ENCODE measurements around the gene XPR1.
"Not testable (repeated sequence)": the region's sequence is repeated elsewhere in the genome, so short reads cannot be mapped to it uniquely, and the experiment has no call there.

Gene XPR1

DNA sequence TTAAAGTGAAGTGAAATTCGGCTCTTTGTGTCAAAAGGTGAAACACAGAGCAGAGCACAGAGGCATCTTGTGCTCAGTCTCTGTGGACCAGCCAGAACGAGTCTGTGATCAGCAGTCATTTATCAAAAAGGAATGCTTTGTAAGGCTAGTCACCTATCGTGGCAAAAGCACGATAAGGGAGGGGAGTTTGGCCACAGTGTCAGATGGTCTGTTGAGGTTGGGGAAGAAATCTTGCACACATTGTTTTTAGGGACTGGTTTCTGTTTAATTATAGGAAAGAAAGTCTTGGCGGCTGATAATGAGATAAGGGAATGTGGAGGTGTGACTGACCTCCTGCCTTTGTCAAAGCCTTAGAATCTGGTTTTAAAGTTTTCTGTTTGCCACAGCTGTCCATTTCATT is 222.6 kb downstream of the XPR1 start:
- TF ChIP-seq CTCF (IDR thresholded peaks at IDR 0.05; ENCODE audit: borderline replicate concordance, control extremely low read depth, extremely low read depth, insufficient read depth, missing control alignments): no peak
- no peak for DNase-seq (ENCODE audit: low spot score)
- in situ Hi-C loops (cut with MboI; ENCODE audit: low sequenced_read_pairs, unreplicated experiment): loop anchor here (10.0 kb wide), 1 partner anchor 320 kb away; no protein-coding TSS in a partner anchor

DNA sequence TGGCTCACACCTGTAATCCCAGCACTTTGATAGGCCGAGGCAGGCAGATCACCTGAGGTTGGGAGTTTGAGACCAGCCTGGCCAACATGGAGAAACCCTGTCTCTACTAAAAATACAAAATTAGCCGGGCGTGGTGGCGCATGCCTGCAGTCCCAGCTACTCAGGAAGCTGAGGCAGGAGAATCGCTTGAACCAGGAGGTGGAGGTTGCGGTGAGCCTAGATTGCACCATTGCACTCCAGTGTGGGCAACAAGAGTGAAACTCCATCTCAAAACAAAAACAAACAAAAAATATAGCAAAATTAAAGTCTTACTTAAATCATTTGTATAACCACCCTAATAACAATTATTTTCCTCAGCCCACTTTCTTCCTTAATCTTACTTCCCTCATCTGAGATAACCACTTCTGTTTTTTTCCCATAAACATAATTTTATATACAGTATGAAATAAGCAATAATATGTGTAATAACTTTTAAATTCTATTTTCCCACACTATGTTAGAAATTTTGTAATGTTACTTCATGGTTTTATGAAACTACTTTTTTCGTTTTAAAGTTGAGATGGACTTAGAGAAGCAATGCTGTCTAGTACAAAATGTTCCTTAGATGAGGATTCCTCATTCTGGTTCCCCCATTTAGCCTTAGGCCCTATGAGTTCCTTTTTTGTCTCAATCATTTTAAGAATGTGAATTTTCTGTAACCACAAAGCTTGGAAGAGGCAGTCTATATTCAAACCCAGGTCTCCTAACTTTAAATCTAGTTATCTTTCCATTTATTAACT is 226.3 kb downstream of the XPR1 start:
- not testable (repeated sequence) for DNase-seq (ENCODE audit: low spot score)
- in situ Hi-C loops (cut with MboI; ENCODE audit: low sequenced_read_pairs, unreplicated experiment): loop anchor here (10.0 kb wide), 1 partner anchor 323 kb away; no protein-coding TSS in a partner anchor

DNA sequence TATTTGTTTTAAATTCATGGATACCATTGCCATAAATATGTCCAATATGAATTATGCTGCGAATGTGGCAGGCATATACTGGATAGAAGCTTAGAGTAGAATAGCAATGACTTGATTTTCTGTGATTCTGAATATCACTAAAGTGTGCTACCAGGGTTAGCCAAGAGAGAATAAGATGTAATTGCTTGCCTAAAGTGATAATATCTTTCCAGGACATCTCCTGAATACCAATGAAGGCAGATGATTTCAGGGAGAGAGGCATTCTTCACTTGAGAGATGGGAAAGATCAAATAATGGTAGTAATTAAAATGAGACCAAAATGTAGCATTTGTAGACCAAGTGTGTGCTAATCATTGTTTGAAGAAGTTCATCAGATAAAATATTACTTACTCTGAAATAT is 227.5 kb downstream of the XPR1 start:
- no peak for DNase-seq (ENCODE audit: low spot score)
- TF ChIP-seq CTCF (IDR thresholded peaks at IDR 0.05; ENCODE audit: borderline replicate concordance, control extremely low read depth, extremely low read depth, insufficient read depth, missing control alignments): no peak
- in situ Hi-C loops (cut with MboI; ENCODE audit: low sequenced_read_pairs, unreplicated experiment): loop anchor here (10.0 kb wide), 1 partner anchor 325 kb away; no protein-coding TSS in a partner anchor

- in situ Hi-C loops (cut with MboI; ENCODE audit: low sequenced_read_pairs, unreplicated experiment): no loop called here
- TF ChIP-seq CTCF (IDR thresholded peaks at IDR 0.05; ENCODE audit: borderline replicate concordance, control extremely low read depth, extremely low read depth, insufficient read depth, missing control alignments): no peak
- no peak for DNase-seq (ENCODE audit: low spot score)
Measured at GRCh38 chr1:180860535-180860934, 228.7 kb downstream of the XPR1 start.

- no peak for TF ChIP-seq CTCF (IDR thresholded peaks at IDR 0.05; ENCODE audit: borderline replicate concordance, control extremely low read depth, extremely low read depth, insufficient read depth, missing control alignments)
- DNase-seq (ENCODE audit: low spot score): no peak
- in situ Hi-C loops (cut with MboI; ENCODE audit: low sequenced_read_pairs, unreplicated experiment): no loop called here
Measured at GRCh38 chr1:180862305-180862704, 230.5 kb downstream of the XPR1 start.

GRCh38 chr1:180863158-180863775 is 231.4 kb downstream of the XPR1 start:
- DNase-seq (ENCODE audit: low spot score): no peak
- in situ Hi-C loops (cut with MboI; ENCODE audit: low sequenced_read_pairs, unreplicated experiment): no loop called here
- TF ChIP-seq CTCF (IDR thresholded peaks at IDR 0.05; ENCODE audit: borderline replicate concordance, control extremely low read depth, extremely low read depth, insufficient read depth, missing control alignments): peak; percentile 45
